GM12801 (cell line): Measurements from ENCODE around the gene ICAM1.

Experiments
- TF ChIP-seq, protein P1 (sequence below): IDR thresholded peaks from one replicate; pipeline ENCODE4 v1.5.1; 2011; ENCODE audit warnings: control low read depth; ENCODE audit not compliant: insufficient read length; ENCODE audit errors: extremely low read depth

Gene ICAM1

DNA sequence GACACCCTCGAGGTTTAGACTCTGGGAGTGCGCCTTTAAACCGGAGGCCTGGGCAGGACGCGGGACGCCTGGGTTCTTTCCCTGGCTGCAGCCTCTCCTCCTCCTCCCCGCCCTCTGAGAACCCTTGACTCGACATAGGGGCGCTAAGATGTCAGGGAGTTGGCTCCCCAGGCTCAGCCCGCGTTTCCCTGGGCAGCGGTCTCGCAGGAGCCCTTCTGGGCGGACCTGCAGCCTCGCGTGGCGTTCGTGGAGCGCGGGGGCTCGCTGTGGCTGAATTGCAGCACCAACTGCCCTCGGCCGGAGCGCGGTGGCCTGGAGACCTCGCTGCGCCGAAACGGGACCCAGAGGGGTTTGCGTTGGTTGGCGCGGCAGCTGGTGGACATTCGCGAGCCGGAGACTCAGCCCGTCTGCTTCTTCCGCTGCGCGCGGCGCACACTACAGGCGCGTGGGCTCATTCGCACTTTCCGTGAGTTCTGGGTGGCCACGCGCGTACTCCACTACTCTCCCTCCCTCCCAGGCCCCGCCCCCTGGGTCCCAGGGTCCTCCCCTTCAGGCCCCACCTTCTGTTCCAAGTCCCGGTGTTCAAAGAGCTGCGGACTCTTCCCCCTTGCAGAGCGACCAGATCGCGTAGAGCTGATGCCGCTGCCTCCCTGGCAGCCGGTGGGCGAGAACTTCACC lies 20.1 kb downstream of the ICAM1 start:
- TF ChIP-seq, protein P1, sequence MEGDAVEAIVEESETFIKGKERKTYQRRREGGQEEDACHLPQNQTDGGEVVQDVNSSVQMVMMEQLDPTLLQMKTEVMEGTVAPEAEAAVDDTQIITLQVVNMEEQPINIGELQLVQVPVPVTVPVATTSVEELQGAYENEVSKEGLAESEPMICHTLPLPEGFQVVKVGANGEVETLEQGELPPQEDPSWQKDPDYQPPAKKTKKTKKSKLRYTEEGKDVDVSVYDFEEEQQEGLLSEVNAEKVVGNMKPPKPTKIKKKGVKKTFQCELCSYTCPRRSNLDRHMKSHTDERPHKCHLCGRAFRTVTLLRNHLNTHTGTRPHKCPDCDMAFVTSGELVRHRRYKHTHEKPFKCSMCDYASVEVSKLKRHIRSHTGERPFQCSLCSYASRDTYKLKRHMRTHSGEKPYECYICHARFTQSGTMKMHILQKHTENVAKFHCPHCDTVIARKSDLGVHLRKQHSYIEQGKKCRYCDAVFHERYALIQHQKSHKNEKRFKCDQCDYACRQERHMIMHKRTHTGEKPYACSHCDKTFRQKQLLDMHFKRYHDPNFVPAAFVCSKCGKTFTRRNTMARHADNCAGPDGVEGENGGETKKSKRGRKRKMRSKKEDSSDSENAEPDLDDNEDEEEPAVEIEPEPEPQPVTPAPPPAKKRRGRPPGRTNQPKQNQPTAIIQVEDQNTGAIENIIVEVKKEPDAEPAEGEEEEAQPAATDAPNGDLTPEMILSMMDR: no peak

DNA sequence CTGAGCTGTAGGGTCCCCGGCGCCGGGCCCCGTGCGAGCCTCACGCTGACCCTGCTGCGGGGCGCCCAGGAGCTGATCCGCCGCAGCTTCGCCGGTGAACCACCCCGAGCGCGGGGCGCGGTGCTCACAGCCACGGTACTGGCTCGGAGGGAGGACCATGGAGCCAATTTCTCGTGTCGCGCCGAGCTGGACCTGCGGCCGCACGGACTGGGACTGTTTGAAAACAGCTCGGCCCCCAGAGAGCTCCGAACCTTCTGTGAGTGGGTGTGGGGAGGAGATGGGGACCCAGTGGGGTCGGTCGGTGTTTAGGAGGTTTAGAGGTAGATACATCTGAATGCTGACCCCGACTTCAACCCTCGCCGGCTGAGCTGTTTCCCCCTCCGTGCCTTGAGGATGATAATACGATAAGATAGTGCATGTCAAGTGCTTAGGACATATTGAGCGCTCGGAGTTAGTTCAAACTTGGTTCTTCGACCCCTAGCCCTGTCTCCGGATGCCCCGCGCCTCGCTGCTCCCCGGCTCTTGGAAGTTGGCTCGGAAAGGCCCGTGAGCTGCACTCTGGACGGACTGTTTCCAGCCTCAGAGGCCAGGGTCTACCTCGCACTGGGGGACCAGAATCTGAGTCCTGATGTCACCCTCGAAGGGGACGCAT lies 20.8 kb downstream of the ICAM1 start:
- TF ChIP-seq, protein P1: no peak

DNA sequence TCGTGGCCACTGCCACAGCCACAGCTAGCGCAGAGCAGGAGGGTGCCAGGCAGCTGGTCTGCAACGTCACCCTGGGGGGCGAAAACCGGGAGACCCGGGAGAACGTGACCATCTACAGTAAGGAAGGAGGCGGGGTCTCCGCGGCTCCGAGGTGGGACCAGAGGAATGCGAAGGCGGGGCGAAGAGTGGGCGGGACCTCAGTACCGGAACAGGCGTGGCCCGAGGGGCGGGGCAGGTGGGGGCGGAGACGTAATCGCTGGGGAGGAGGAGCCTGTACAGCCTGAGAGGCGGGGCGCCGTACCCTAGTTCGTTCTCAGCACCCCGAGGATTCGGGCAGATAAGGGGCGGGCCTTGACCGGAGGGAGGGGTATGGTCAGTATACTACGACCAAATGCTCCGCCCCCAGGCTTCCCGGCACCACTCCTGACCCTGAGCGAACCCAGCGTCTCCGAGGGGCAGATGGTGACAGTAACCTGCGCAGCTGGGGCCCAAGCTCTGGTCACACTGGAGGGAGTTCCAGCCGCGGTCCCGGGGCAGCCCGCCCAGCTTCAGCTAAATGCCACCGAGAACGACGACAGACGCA lies 21.4 kb downstream of the ICAM1 start:
- TF ChIP-seq, protein P1: no peak

DNA sequence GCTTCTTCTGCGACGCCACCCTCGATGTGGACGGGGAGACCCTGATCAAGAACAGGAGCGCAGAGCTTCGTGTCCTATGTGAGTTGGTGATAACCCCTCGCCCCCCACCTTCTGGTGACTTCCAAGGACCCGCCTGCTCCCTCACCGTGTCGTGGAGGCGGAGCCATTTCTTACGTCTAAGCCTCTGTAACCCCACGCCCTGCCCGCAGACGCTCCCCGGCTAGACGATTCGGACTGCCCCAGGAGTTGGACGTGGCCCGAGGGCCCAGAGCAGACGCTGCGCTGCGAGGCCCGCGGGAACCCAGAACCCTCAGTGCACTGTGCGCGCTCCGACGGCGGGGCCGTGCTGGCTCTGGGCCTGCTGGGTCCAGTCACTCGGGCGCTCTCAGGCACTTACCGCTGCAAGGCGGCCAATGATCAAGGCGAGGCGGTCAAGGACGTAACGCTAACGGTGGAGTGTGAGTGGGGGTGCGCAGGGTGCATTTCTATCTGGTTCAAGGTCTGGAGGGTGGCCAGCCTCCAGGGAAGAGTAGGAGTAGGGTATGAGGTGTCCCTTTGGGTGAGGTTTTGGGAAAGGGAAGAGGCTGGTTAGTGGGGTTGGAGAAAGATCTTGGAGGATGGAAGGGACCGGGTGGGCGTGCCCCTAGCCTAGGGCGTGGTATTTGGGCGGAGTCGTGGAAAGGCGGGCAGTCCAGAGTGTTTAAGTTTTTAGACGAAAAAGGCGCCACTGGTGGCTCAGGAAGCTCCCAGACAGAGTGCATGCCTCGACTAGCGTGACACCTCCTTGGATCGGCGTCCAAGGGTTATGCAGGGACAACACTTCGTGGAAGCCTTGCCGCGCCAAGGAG lies 22.1 kb downstream of the ICAM1 start:
- TF ChIP-seq, protein P1: no peak

DNA sequence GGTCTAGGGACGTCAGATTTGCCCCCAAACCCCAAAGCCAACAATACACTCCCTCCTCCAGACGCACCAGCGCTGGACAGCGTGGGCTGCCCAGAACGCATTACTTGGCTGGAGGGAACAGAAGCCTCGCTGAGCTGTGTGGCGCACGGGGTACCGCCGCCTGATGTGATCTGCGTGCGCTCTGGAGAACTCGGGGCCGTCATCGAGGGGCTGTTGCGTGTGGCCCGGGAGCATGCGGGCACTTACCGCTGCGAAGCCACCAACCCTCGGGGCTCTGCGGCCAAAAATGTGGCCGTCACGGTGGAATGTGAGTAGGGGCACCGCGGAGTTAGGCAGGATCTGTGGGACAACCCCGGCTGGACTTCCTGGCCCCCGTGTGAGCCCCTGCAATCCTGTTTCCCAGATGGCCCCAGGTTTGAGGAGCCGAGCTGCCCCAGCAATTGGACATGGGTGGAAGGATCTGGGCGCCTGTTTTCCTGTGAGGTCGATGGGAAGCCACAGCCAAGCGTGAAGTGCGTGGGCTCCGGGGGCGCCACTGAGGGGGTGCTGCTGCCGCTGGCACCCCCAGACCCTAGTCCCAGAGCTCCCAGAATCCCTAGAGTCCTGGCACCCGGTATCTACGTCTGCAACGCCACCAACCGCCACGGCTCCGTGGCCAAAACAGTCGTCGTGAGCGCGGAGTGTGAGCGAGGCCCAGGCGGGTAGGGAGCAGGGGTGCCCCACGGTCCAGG lies 22.9 kb downstream of the ICAM1 start:
- TF ChIP-seq, protein P1: no peak

DNA sequence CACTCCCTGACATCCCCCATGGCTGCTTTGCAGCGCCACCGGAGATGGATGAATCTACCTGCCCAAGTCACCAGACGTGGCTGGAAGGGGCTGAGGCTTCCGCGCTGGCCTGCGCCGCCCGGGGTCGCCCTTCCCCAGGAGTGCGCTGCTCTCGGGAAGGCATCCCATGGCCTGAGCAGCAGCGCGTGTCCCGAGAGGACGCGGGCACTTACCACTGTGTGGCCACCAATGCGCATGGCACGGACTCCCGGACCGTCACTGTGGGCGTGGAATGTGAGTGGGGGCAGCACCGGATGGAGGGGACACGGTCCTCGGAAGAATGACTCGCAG lies 23.4 kb downstream of the ICAM1 start:
- TF ChIP-seq, protein P1: no peak
